ENCODE data around the gene ANKLE2.

Gene ANKLE2

DNA sequence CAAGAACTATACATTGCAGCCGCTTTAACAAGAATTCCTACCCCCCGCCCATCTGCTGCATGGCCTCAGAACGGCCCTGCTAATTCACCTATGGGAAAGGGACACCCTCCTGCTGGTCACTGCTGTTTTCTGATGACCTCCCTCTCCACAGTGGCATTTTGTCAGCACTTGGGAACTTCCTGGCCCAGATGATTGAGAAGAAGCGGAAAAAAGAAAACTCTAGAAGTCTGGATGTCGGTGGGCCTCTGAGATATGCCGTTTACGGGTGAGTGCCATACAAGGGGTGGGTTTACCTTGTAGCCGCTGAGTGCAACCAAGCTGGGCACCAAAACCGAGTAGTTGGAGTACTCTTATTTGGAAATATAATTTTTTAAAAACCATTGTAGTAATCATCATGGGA lies 71.5 kb downstream of the ANKLE2 start:
- H3K4me3 ChIP-seq (ENCODE audit: low read depth, low read length): no peak overlapping the region
- TF ChIP-seq, protein P1, sequence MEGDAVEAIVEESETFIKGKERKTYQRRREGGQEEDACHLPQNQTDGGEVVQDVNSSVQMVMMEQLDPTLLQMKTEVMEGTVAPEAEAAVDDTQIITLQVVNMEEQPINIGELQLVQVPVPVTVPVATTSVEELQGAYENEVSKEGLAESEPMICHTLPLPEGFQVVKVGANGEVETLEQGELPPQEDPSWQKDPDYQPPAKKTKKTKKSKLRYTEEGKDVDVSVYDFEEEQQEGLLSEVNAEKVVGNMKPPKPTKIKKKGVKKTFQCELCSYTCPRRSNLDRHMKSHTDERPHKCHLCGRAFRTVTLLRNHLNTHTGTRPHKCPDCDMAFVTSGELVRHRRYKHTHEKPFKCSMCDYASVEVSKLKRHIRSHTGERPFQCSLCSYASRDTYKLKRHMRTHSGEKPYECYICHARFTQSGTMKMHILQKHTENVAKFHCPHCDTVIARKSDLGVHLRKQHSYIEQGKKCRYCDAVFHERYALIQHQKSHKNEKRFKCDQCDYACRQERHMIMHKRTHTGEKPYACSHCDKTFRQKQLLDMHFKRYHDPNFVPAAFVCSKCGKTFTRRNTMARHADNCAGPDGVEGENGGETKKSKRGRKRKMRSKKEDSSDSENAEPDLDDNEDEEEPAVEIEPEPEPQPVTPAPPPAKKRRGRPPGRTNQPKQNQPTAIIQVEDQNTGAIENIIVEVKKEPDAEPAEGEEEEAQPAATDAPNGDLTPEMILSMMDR (IDR thresholded peaks at IDR 0.05; ENCODE audit: low read depth, low read length, missing control alignments): no peak
- DNase-seq (ENCODE audit: low read depth): no peak

DNA sequence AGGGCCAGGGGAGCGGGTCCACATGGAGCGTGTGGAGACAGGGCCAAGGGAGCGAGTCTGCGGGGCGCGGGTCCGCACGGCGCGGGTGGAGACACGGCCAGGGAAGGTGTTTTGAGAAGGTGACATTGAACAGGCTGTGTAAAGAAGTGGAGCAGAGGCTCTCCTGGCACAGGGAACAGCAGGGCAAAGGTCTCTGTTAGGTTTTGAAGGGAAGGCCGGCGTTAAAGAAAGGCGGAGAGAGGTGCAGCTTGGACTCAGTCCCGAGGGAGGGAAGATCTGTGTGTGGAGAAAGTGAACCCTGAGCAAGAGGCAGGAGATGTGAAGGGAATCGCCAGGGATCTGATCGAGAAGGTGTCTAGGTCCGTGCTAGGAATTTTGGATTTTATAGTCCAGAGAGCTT lies 72.4 kb downstream of the ANKLE2 start:
- no peak for DNase-seq (ENCODE audit: low read depth)
- TF ChIP-seq, protein P1 (IDR thresholded peaks at IDR 0.05; ENCODE audit: low read depth, low read length, missing control alignments): no peak
- no peak overlapping the region for H3K4me3 ChIP-seq (ENCODE audit: low read depth, low read length)

DNA sequence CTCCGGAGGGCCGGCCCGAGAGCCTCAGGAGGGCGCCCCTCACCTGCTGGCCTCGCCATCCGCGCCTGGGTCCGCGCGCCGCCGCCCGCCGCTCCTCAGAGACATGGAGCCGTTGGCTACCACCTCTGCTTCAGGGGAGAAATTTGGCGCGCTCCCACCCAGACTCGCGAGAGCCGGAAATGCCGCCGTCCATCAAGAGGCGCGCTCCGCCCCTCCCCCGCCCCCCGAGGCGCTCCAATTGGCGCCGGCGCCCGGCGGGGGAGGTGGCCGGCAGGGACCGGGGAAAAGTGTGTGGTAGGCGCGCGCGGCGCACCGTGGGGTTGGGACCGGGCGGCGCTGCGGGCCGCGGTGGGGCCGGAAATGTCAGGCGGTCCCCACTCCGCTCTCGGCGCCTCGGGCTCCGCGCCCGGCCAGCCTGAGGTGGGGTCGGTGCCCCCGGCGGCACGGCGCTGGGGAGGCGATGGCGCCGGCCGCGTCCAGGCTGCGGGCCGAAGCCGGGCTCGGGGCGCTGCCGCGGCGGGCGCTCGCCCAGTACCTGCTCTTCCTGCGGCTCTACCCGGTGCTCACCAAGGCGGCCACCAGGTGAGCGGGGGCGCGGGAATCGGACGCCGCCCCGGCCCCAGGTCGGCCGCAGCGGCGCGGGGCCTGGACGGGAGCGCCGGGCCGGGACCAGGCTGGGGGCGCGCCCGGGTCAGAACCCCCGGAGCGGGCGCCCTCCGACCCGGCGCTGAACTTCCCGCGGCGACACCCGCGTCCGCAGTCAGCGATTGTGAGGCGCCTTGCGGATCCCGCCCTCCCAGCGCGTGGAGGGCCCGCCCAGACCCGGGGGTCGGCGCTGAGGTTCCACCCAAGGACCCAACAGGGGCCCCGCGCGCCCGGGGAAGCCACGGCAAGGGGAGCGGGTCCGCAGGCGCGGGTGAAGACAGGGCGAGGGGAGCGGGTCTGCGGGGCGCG lies 74.1 kb downstream of the ANKLE2 start, which contains the start of the genes POLE and PXMP2:
TSS of gene POLE (minus strand) at position 132 of the 954 bp plus-strand sequence. CDS start at position 105, 27 bp downstream.
TSS of gene PXMP2 (plus strand) at position 377 of the 954 bp plus-strand sequence. CDS start at position 461, 84 bp downstream.
- peak; percentile 75 for DNase-seq (ENCODE audit: low read depth)
- TF ChIP-seq, protein P1 (IDR thresholded peaks at IDR 0.05; ENCODE audit: low read depth, low read length, missing control alignments): peak; percentile 4
- peak within 1 kb of the TSS; percentile 81 for H3K4me3 ChIP-seq (ENCODE audit: low read depth, low read length)

DNA sequence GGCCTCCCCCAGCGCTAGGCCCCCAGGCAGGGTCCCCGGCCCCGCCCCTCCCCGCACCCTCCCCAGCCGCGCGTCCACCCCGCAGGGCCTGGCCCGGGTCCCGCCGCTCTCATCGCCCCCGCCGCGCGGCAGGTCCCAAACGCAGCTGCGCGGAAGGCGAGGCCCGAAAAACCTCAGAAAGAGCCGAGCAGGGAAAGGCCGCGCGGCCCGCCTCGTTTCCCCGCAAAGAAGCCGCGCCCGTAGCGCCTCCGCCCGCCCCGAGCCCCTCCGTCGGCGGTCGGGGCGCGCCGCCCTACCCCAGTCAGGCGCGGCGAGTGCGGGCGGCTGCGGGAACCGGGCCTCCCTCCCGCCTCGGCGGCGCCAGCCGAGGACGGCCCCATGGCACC lies 74.8 kb downstream of the ANKLE2 start:
- DNase-seq (ENCODE audit: low read depth): no peak
- H3K4me3 ChIP-seq (ENCODE audit: low read depth, low read length): peak overlapping the region; percentile 81
- TF ChIP-seq, protein P1 (IDR thresholded peaks at IDR 0.05; ENCODE audit: low read depth, low read length, missing control alignments): no peak

DNA sequence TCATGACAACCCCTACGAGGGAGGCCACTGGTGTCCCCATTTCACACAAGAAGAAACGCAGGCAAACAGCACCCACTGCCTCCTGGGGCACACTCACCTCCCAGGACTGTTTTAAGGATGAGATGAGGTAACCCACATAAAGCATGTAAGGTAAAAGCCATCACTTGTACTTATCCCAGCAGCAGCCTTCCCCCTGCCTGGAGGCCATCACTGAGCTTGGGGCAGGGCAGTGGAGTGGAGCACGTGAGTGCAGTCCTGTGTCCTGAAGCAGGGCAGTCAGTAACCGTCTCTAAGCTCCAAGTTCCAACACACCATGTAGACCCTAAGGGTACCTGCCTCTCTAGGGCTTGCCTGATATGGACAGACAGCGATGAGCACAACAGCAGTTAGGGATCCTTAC lies 76.2 kb downstream of the ANKLE2 start:
- DNase-seq (ENCODE audit: low read depth): no peak
- TF ChIP-seq, protein P1 (IDR thresholded peaks at IDR 0.05; ENCODE audit: low read depth, low read length, missing control alignments): no peak
- H3K4me3 ChIP-seq (ENCODE audit: low read depth, low read length): no peak overlapping the region

DNA sequence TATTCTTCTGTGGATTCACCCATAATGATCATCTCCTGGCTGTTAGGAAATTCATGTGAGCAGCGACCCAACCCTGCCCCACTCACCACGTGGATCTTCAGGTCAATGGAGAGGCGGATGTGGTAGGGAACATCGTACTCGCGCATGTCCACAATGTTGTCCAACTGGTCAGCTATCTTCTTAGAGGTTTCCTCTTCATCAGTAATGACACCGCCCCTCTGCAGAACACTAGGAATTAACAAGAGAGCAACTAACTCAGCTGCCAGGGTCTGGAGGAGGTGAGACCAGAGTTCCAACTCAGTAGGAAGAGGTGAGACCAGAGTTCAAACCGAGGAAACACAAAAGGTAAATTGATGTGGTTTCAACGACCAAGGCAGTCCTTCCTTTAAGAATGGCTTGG lies 84.1 kb downstream of the ANKLE2 start:
- no peak for DNase-seq (ENCODE audit: low read depth)
- no peak overlapping the region for H3K4me3 ChIP-seq (ENCODE audit: low read depth, low read length)
- TF ChIP-seq, protein P1 (IDR thresholded peaks at IDR 0.05; ENCODE audit: low read depth, low read length, missing control alignments): no peak

All from GM12864 (cell line).